ENCODE measurements around the gene TPD52L1. TPM values are rescaled to one million over a fixed set of nuclear protein-coding genes. Genes with fewer than 3 reads are reported as not detected.

Gene TPD52L1
- total and polyA plus RNA-seq, 2 donors: 6.3 to 16.9 TPM

DNA sequence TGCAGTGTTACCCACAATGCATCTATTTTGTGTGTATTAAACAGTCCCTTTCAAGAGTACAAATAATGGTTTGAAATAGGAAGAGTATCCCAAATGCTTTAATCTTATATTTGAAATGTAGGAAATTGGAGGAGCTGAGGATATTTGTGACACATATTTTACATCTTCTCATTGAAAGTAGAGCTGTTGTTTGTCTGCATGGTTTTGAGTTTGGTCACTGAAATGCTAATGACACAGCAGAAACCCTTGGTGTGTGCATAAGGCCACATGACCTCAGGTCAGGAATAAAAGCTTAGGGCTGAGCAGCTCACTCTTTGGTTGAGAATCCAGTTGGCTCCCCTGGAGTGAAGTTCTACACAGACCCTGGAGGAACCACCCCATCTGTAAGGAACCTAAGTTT lies 49.8 kb downstream of the TPD52L1 start:
- Histone ChIP-seq H3K4me3 (ENCODE audit: low read length in 2 of 2) (no peak overlapping the region), H3K27ac (ENCODE audit: low read depth in 1 of 2, low read length in 1 of 2) (no peak overlapping the region), H3K9me3 (ENCODE audit: control insufficient read depth in 2 of 2, insufficient read depth in 1 of 2, low read length in 1 of 2) (no peaks in the 10 kb centered on the region), H3K36me3 (ENCODE audit: control insufficient read depth in 2 of 2, insufficient read depth in 2 of 2, low read length in 1 of 2) (no peaks in the 10 kb centered on the region), H3K27me3 (ENCODE audit: control insufficient read depth in 2 of 2, insufficient read depth in 1 of 2, low read length in 1 of 2) (no peaks in the 10 kb centered on the region), H3K4me1 (ENCODE audit: control insufficient read depth in 2 of 2, insufficient read depth in 2 of 2, low read length in 2 of 2) (no peaks in the 10 kb centered on the region)
- DNase-seq (ENCODE audit: low read depth in 6 of 9, low spot score in 9 of 9): no peak

DNA sequence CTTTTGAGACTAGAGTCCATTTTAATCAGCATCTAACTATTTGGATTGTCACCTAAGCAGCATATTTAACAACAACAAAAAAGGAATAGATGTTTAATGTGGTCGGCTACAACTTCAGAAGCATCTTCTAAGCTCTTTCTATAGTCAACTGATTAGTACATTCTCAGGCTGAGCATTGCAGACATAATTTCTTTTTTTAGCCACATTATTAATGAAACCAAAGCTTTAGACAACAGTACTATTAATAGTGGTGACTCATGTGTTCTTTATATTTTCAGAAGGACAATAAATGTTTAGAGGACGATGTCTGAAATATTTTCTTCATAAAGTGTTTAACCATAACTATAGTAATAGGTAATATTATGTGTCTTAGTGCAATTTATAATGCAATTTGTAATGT lies 52.4 kb downstream of the TPD52L1 start:
- DNase-seq (ENCODE audit: low read depth in 6 of 9, low spot score in 9 of 9): no peak
- WGBS: 96% methylated on average over 2 of the region's 2 CpGs
- Histone ChIP-seq H3K9me3 (ENCODE audit: control insufficient read depth in 2 of 2, insufficient read depth in 1 of 2, low read length in 1 of 2) (no peaks in the 10 kb centered on the region), H3K36me3 (ENCODE audit: control insufficient read depth in 2 of 2, insufficient read depth in 2 of 2, low read length in 1 of 2) (no peaks in the 10 kb centered on the region), H3K4me1 (ENCODE audit: control insufficient read depth in 2 of 2, insufficient read depth in 2 of 2, low read length in 2 of 2) (no peaks in the 10 kb centered on the region), H3K4me3 (ENCODE audit: low read length in 2 of 2) (no peak overlapping the region), H3K27ac (ENCODE audit: low read depth in 1 of 2, low read length in 1 of 2) (no peak overlapping the region), H3K27me3 (ENCODE audit: control insufficient read depth in 2 of 2, insufficient read depth in 1 of 2, low read length in 1 of 2) (no peaks in the 10 kb centered on the region)

DNA sequence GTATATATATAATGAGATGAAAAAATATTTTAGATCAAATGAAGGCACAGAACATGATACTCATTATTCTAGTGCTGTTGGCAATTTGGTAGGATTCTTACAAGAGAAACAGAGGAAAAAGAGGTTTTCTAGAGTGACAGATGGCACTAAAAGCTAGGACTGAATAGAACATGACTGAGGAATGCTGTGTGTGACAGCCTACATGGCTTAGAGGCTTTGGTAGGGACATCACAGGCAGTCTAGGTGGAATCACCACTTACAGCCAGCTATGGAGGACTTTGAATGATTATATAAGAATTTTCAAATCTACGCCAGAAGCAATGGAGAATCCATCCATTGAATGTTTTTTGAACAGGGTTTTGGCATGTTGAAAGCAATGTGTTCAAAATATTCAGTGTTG lies 52.8 kb downstream of the TPD52L1 start:
- Histone ChIP-seq H3K9me3 (ENCODE audit: control insufficient read depth in 2 of 2, insufficient read depth in 1 of 2, low read length in 1 of 2) (no peaks in the 10 kb centered on the region), H3K27ac (ENCODE audit: low read depth in 1 of 2, low read length in 1 of 2) (no peak overlapping the region), H3K4me3 (ENCODE audit: low read length in 2 of 2) (no peak overlapping the region), H3K36me3 (ENCODE audit: control insufficient read depth in 2 of 2, insufficient read depth in 2 of 2, low read length in 1 of 2) (no peaks in the 10 kb centered on the region), H3K4me1 (ENCODE audit: control insufficient read depth in 2 of 2, insufficient read depth in 2 of 2, low read length in 2 of 2) (no peaks in the 10 kb centered on the region), H3K27me3 (ENCODE audit: control insufficient read depth in 2 of 2, insufficient read depth in 1 of 2, low read length in 1 of 2) (no peaks in the 10 kb centered on the region)
- DNase-seq (ENCODE audit: low read depth in 6 of 9, low spot score in 9 of 9): no peak
- 100% methylated on average over 1 of the region's 1 CpG for WGBS

DNA sequence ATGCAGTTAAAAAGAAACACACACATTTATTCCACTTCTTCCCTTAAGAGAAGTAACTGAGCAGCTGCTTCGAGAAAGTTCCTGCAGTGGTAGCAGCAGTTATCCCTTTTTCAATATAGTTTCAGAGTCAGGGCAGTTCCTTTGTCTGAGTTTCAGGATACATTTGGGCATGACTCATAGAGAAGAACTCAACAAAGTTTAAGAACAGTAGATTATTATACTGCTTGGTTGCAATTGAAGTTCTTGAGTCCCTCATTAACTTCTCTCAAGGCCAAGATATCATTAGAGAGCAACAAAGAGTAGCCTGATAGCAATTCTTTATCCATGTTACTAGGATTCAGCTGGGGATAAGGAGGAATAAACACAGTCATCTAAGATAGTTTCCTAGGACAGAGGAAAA lies 54.4 kb downstream of the TPD52L1 start:
- Histone ChIP-seq H3K27ac (ENCODE audit: low read depth in 1 of 2, low read length in 1 of 2) (no peak overlapping the region), H3K9me3 (ENCODE audit: control insufficient read depth in 2 of 2, insufficient read depth in 1 of 2, low read length in 1 of 2) (no peaks in the 10 kb centered on the region), H3K4me1 (ENCODE audit: control insufficient read depth in 2 of 2, insufficient read depth in 2 of 2, low read length in 2 of 2) (no peaks in the 10 kb centered on the region), H3K36me3 (ENCODE audit: control insufficient read depth in 2 of 2, insufficient read depth in 2 of 2, low read length in 1 of 2) (no peaks in the 10 kb centered on the region), H3K27me3 (ENCODE audit: control insufficient read depth in 2 of 2, insufficient read depth in 1 of 2, low read length in 1 of 2) (no peaks in the 10 kb centered on the region), H3K4me3 (ENCODE audit: low read length in 2 of 2) (no peak overlapping the region)
- whole genome bisulfite sequencing: 88% methylated on average over 1 of the region's 1 CpG
- no peak for DNase-seq (ENCODE audit: low read depth in 6 of 9, low spot score in 9 of 9)

DNA sequence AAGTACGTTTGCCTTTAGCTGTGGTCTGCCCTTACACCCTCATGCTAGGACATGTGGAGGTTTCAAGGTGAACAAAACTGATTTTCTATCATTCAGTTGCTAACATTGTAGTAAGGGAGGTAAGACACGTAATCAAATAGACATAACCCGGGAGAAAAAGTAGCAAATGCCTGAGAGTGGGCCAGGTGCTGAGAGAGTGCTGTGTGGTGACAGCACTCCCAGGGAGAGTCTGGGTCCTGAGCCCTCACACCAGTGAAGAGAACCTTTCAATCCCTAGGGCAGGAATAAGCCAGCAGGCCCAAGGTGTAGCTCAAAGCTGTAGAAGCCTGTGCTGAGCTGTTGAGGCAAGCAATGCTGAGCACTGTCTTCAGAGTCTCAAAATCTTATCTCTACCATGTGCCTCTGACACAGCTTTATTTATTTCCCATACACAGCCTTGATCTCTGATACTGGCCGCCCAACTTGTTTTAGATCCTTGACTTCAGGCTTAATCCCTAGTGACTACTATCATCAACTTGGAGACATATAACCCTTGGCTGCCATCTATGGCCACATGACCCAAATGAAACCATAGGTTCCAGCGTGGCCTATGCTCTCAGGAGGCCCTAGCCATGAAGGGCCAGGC lies 55.2 kb downstream of the TPD52L1 start:
- H3K27me3 ChIP-seq (ENCODE audit: control insufficient read depth in 2 of 2, insufficient read depth in 1 of 2, low read length in 1 of 2): no peaks in the 10 kb centered on the region
- H3K36me3 ChIP-seq (ENCODE audit: control insufficient read depth in 2 of 2, insufficient read depth in 2 of 2, low read length in 1 of 2): no peaks in the 10 kb centered on the region
- H3K4me1 ChIP-seq (ENCODE audit: control insufficient read depth in 2 of 2, insufficient read depth in 2 of 2, low read length in 2 of 2): no peaks in the 10 kb centered on the region
- 85% methylated on average over 5 of the region's 5 CpGs for WGBS
- no peaks in the 10 kb centered on the region for H3K9me3 ChIP-seq (ENCODE audit: control insufficient read depth in 2 of 2, insufficient read depth in 1 of 2, low read length in 1 of 2)
- H3K4me3 ChIP-seq (ENCODE audit: low read length in 2 of 2): no peak overlapping the region
- no peak overlapping the region for H3K27ac ChIP-seq (ENCODE audit: low read depth in 1 of 2, low read length in 1 of 2)
- no peak for DNase-seq (ENCODE audit: low read depth in 6 of 9, low spot score in 9 of 9)

DNA sequence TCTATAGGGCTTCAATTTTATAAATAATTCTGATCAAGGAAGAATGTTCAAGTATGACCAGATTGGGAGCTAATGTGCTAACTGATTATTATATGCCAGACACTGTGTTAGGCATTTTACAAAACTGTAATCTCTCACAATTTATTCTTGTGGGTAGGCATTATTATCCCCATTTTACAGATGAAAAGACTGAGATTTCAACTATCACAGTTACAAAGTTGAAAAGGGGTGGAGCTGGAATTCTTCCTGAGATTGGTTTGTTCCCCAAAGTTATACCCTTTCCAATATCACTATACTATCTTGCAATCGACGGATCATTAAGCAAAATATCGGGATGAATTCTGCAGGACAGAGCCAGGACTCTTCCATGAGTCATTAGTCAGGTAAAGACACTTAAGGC lies 57.1 kb downstream of the TPD52L1 start:
- H3K9me3 ChIP-seq (ENCODE audit: control insufficient read depth in 2 of 2, insufficient read depth in 1 of 2, low read length in 1 of 2): no peaks in the 10 kb centered on the region
- WGBS: 98% methylated on average over 3 of the region's 3 CpGs
- H3K27ac ChIP-seq (ENCODE audit: low read depth in 1 of 2, low read length in 1 of 2): no peak overlapping the region
- H3K4me3 ChIP-seq (ENCODE audit: low read length in 2 of 2): no peak overlapping the region
- no peaks in the 10 kb centered on the region for H3K27me3 ChIP-seq (ENCODE audit: control insufficient read depth in 2 of 2, insufficient read depth in 1 of 2, low read length in 1 of 2)
- no peak for DNase-seq (ENCODE audit: low read depth in 6 of 9, low spot score in 9 of 9)
- no peaks in the 10 kb centered on the region for H3K4me1 ChIP-seq (ENCODE audit: control insufficient read depth in 2 of 2, insufficient read depth in 2 of 2, low read length in 2 of 2)
- H3K36me3 ChIP-seq (ENCODE audit: control insufficient read depth in 2 of 2, insufficient read depth in 2 of 2, low read length in 1 of 2): no peaks in the 10 kb centered on the region

DNA sequence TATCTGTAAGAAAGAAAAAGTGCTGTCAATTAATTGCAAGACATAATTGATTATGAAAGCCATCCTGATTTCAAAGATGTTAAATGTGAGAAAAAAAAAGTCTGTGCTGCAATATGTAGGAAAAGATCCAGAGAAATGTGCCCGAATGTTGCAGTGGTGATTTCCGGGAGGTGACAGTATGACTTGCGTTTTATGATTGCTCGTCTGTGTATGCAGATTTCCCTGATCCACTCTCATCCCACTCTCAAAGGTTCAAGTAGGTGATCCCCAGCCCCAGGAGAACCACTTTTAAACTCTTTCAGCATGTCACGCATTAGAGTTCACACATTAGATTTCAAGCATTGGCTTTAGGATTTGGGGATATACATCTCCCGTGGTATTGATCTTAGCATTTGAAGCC lies 57.8 kb downstream of the TPD52L1 start:
- Histone ChIP-seq H3K27me3 (ENCODE audit: control insufficient read depth in 2 of 2, insufficient read depth in 1 of 2, low read length in 1 of 2) (no peaks in the 10 kb centered on the region), H3K4me1 (ENCODE audit: control insufficient read depth in 2 of 2, insufficient read depth in 2 of 2, low read length in 2 of 2) (no peaks in the 10 kb centered on the region), H3K27ac (ENCODE audit: low read depth in 1 of 2, low read length in 1 of 2) (no peak overlapping the region), H3K36me3 (ENCODE audit: control insufficient read depth in 2 of 2, insufficient read depth in 2 of 2, low read length in 1 of 2) (no peaks in the 10 kb centered on the region), H3K9me3 (ENCODE audit: control insufficient read depth in 2 of 2, insufficient read depth in 1 of 2, low read length in 1 of 2) (no peaks in the 10 kb centered on the region), H3K4me3 (ENCODE audit: low read length in 2 of 2) (no peak overlapping the region)
- 97% methylated on average over 6 of the region's 6 CpGs for WGBS
- DNase-seq (ENCODE audit: low read depth in 6 of 9, low spot score in 9 of 9): no peak

DNA sequence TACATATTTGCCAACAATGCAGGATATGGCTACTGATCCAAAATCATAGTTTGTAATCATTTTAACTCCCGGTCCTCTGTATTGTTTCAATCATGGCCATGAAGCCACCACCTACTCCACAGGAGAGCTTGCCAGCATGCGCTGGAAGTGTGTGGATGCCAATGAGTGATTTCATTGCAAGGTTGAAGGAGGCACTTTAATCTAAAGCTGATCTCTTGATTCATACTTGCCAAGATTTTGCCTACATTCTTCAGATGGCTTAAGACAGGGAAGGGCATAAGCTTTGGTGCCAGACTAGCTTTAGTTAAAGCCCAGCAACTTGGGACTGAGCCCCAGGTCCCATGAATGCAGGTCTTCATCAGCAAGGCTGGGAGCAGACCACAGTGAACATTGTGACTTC lies 58.8 kb downstream of the TPD52L1 start:
- DNase-seq (ENCODE audit: low read depth in 6 of 9, low spot score in 9 of 9): no peak
- no peak overlapping the region for H3K27ac ChIP-seq (ENCODE audit: low read depth in 1 of 2, low read length in 1 of 2)
- no peaks in the 10 kb centered on the region for H3K27me3 ChIP-seq (ENCODE audit: control insufficient read depth in 2 of 2, insufficient read depth in 1 of 2, low read length in 1 of 2)
- H3K4me1 ChIP-seq (ENCODE audit: control insufficient read depth in 2 of 2, insufficient read depth in 2 of 2, low read length in 2 of 2): no peaks in the 10 kb centered on the region
- no peak overlapping the region for H3K4me3 ChIP-seq (ENCODE audit: low read length in 2 of 2)
- H3K36me3 ChIP-seq (ENCODE audit: control insufficient read depth in 2 of 2, insufficient read depth in 2 of 2, low read length in 1 of 2): no peaks in the 10 kb centered on the region
- no peaks in the 10 kb centered on the region for H3K9me3 ChIP-seq (ENCODE audit: control insufficient read depth in 2 of 2, insufficient read depth in 1 of 2, low read length in 1 of 2)
- 97% methylated on average over 2 of the region's 2 CpGs for WGBS

DNA sequence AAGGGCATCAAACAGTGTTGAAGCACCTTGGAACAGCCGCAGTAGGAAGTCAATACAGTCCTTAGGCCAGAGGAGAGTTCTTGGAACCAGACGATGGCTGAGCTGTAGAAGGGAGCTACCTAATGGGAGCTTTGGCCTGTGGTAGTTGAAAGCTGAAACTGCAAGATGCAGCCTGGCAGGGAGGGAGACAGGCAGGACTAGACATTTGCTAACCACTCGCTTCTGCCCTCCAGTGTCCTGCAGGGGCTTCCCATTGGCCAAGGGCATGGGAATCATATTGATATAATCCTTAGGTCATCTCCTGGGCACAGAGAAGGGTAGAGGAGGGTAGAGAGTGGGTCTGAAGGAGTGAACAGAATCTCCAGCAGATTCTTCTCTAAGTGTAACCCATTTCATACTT lies 60.4 kb downstream of the TPD52L1 start:
- H3K27ac ChIP-seq (ENCODE audit: low read depth in 1 of 2, low read length in 1 of 2): no peak overlapping the region
- H3K4me1 ChIP-seq (ENCODE audit: control insufficient read depth in 2 of 2, insufficient read depth in 2 of 2, low read length in 2 of 2): no peaks in the 10 kb centered on the region
- WGBS: 96% methylated on average over 3 of the region's 3 CpGs
- H3K36me3 ChIP-seq (ENCODE audit: control insufficient read depth in 2 of 2, insufficient read depth in 2 of 2, low read length in 1 of 2): no peaks in the 10 kb centered on the region
- no peaks in the 10 kb centered on the region for H3K9me3 ChIP-seq (ENCODE audit: control insufficient read depth in 2 of 2, insufficient read depth in 1 of 2, low read length in 1 of 2)
- no peak overlapping the region for H3K4me3 ChIP-seq (ENCODE audit: low read length in 2 of 2)
- no peaks in the 10 kb centered on the region for H3K27me3 ChIP-seq (ENCODE audit: control insufficient read depth in 2 of 2, insufficient read depth in 1 of 2, low read length in 1 of 2)
- DNase-seq (ENCODE audit: low read depth in 6 of 9, low spot score in 9 of 9): no peak
